SK-N-SH treated with all-trans-retinoic acid at 6 μM for 48 hours (cell line): Measurements from ENCODE around the gene MYLIP.

ENCODE experiments used
- ATAC-seq: fragments of 200-7000 bp; cut with Tn5 transposase; 3 replicates; pipeline ENCODE4 v1.9.1; 2020; ENCODE audit warnings: mild to moderate bottlenecking, moderate library complexity
- ARNTL ChIP-seq: fragments of 450-650 bp; formaldehyde crosslinking; IDR thresholded peaks from 2 replicates; pipeline ENCODE4 v1.5.0; 2020; ENCODE audit warnings: low read depth, mild to moderate bottlenecking, moderate library complexity, borderline replicate concordance
- BACH2 ChIP-seq: fragments of 250-450 bp; sonication (Bioruptor Pico); IDR thresholded peaks from 2 replicates; pipeline ENCODE4 v1.9.0; 2021; ENCODE audit warnings: mild to moderate bottlenecking, borderline replicate concordance
- CREB5 ChIP-seq: fragments of 250-450 bp; sonication (Bioruptor Pico); IDR thresholded peaks from 2 replicates; pipeline ENCODE4 v1.5.1; 2020; ENCODE audit warnings: low read depth, mild to moderate bottlenecking, moderate library complexity
- CSDC2 ChIP-seq: fragments of 250-450 bp; sonication (Bioruptor Pico); IDR thresholded peaks from 2 replicates; pipeline ENCODE4 v1.5.0; 2020; ENCODE audit warnings: mild to moderate bottlenecking, moderate library complexity
- ESRRG ChIP-seq: fragments of 250-450 bp; sonication (Bioruptor Pico); IDR thresholded peaks from 2 replicates; pipeline ENCODE4 v1.6.1; 2021; ENCODE audit warnings: mild to moderate bottlenecking
- GLIS3 ChIP-seq: fragments of 250-450 bp; sonication (Bioruptor Pico); IDR thresholded peaks from 2 replicates; pipeline ENCODE4 v1.5.0; 2020; ENCODE audit warnings: mild to moderate bottlenecking, moderate library complexity
- OSR1 ChIP-seq: fragments of 250-450 bp; sonication (Bioruptor Pico); IDR thresholded peaks from 2 replicates; pipeline ENCODE4 v1.8.0; 2022; ENCODE audit warnings: moderate library complexity, mild to moderate bottlenecking, inconsistent platforms
- PATZ1 ChIP-seq: fragments of 250-450 bp; sonication (Bioruptor Pico); IDR thresholded peaks from 2 replicates; pipeline ENCODE4 v1.8.0; 2020; ENCODE audit warnings: mild to moderate bottlenecking, moderate library complexity, borderline replicate concordance
- PPARA ChIP-seq: fragments of 250-450 bp; sonication (Bioruptor Pico); IDR thresholded peaks from 2 replicates; pipeline ENCODE4 v1.5.0; 2020; ENCODE audit warnings: mild to moderate bottlenecking, borderline replicate concordance
- RARB ChIP-seq: fragments of 250-450 bp; sonication (Bioruptor Pico); IDR thresholded peaks from 2 replicates; pipeline ENCODE4 v1.8.0; 2021; ENCODE audit warnings: mild to moderate bottlenecking, moderate library complexity
- SNAI2 ChIP-seq: fragments of 250-450 bp; sonication (Bioruptor Pico); IDR thresholded peaks from 2 replicates; pipeline ENCODE4 v1.5.0; 2020; ENCODE audit warnings: mild to moderate bottlenecking, moderate library complexity
- TCF4 ChIP-seq: fragments of 250-450 bp; sonication (Bioruptor Pico); IDR thresholded peaks from 2 replicates; pipeline ENCODE4 v1.8.0; 2021; ENCODE audit warnings: mild to moderate bottlenecking, moderate library complexity, borderline replicate concordance
- TOX ChIP-seq: fragments of 250-450 bp; sonication (Bioruptor Pico); IDR thresholded peaks from 2 replicates; pipeline ENCODE4 v1.8.0; 2021; ENCODE audit warnings: mild to moderate bottlenecking, moderate library complexity, borderline replicate concordance
- TSHZ2 ChIP-seq: fragments of 250-450 bp; sonication (Bioruptor Pico); IDR thresholded peaks from 2 replicates; pipeline ENCODE4 v1.5.0; 2020; ENCODE audit warnings: mild to moderate bottlenecking, moderate library complexity
- ZC3H10 ChIP-seq: fragments of 250-450 bp; sonication (Bioruptor Pico); IDR thresholded peaks from 2 replicates; pipeline ENCODE4 v1.5.1; 2021; ENCODE audit warnings: mild to moderate bottlenecking, moderate library complexity
- ZFP3 ChIP-seq: fragments of 250-450 bp; sonication (Bioruptor Pico); IDR thresholded peaks from 2 replicates; pipeline ENCODE4 v1.5.0; 2020; ENCODE audit warnings: mild to moderate bottlenecking, moderate library complexity
- ZFP30 ChIP-seq: fragments of 450-650 bp; formaldehyde crosslinking; IDR thresholded peaks from 2 replicates; pipeline ENCODE4 v1.5.0; 2022; ENCODE audit warnings: mild to moderate bottlenecking, moderate library complexity
- ZNF565 ChIP-seq: fragments of 450-650 bp; formaldehyde crosslinking; conservative IDR thresholded peaks from 2 replicates; pipeline ENCODE4 v1.5.0; 2020; ENCODE audit warnings: low read depth, mild to moderate bottlenecking, moderate library complexity
- ZNF70 ChIP-seq: fragments of 450-650 bp; formaldehyde crosslinking; IDR thresholded peaks from 2 replicates; pipeline ENCODE4 v1.5.0; 2020; ENCODE audit warnings: mild to moderate bottlenecking, moderate library complexity
- ZNF8 ChIP-seq: fragments of 450-650 bp; formaldehyde crosslinking; IDR thresholded peaks from 2 replicates; pipeline ENCODE4 v1.5.0; 2020; ENCODE audit warnings: mild to moderate bottlenecking, moderate library complexity
- TF ChIP-seq, protein P1 (sequence below): fragments of 250-450 bp; sonication (Bioruptor Pico); IDR thresholded peaks from 2 replicates; pipeline ENCODE4 v1.5.1; 2021; ENCODE audit warnings: mild to moderate bottlenecking, moderate library complexity
- TF ChIP-seq, protein P2 (sequence below): fragments of 250-450 bp; sonication (Bioruptor Pico); IDR thresholded peaks from 2 replicates; pipeline ENCODE4 v1.8.0; 2021; ENCODE audit warnings: low read depth, mild to moderate bottlenecking, moderate library complexity, borderline replicate concordance

The MYLIP gene

GRCh38 chr6:16092140-16092539, 36.7 kb upstream of the MYLIP start:
- no peak for ATAC-seq
- TF ChIP-seq ZC3H10 (CRISPR knock-in tag) (no peak), ZFP30 (CRISPR knock-in tag) (no peak), SNAI2 (CRISPR knock-in tag) (no peak), ZFP3 (no peak), ARNTL (CRISPR knock-in tag) (no peak), BACH2 (CRISPR knock-in tag) (no peak), OSR1 (CRISPR knock-in tag) (no peak), PPARA (CRISPR knock-in tag) (no peak), CSDC2 (CRISPR knock-in tag) (no peak), ZNF70 (CRISPR knock-in tag) (no peak), CREB5 (CRISPR knock-in tag) (no peak), ZNF565 (CRISPR knock-in tag) (no peak), ZNF8 (CRISPR knock-in tag) (no peak), RARB (CRISPR knock-in tag) (no peak), GLIS3 (CRISPR knock-in tag) (no peak), TOX (CRISPR knock-in tag) (no peak)
- TF ChIP-seq, protein P1, sequence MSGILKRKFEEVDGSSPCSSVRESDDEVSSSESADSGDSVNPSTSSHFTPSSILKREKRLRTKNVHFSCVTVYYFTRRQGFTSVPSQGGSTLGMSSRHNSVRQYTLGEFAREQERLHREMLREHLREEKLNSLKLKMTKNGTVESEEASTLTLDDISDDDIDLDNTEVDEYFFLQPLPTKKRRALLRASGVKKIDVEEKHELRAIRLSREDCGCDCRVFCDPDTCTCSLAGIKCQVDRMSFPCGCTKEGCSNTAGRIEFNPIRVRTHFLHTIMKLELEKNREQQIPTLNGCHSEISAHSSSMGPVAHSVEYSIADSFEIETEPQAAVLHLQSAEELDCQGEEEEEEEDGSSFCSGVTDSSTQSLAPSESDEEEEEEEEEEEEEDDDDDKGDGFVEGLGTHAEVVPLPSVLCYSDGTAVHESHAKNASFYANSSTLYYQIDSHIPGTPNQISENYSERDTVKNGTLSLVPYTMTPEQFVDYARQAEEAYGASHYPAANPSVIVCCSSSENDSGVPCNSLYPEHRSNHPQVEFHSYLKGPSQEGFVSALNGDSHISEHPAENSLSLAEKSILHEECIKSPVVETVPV (CRISPR knock-in tag): no peak

GRCh38 chr6:16092990-16093389, 35.9 kb upstream of the MYLIP start:
- TF ChIP-seq ZNF70 (CRISPR knock-in tag) (no peak), ZNF8 (CRISPR knock-in tag) (no peak), TSHZ2 (CRISPR knock-in tag) (no peak), TOX (CRISPR knock-in tag) (no peak), TCF4 (no peak), PATZ1 (CRISPR knock-in tag) (no peak), RARB (CRISPR knock-in tag) (no peak), OSR1 (CRISPR knock-in tag) (no peak)
- TF ChIP-seq, protein P2, sequence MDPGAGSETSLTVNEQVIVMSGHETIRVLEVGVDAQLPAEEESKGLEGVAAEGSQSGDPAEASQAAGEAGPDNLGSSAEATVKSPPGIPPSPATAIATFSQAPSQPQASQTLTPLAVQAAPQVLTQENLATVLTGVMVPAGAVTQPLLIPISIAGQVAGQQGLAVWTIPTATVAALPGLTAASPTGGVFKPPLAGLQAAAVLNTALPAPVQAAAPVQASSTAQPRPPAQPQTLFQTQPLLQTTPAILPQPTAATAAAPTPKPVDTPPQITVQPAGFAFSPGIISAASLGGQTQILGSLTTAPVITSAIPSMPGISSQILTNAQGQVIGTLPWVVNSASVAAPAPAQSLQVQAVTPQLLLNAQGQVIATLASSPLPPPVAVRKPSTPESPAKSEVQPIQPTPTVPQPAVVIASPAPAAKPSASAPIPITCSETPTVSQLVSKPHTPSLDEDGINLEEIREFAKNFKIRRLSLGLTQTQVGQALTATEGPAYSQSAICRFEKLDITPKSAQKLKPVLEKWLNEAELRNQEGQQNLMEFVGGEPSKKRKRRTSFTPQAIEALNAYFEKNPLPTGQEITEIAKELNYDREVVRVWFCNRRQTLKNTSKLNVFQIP: no peak
- no peak for ATAC-seq

- TF ChIP-seq ZFP30 (CRISPR knock-in tag) (no peak), ESRRG (no peak), PATZ1 (CRISPR knock-in tag) (no peak), OSR1 (CRISPR knock-in tag) (no peak), CREB5 (CRISPR knock-in tag) (no peak)
- ATAC-seq: no peak
These were observed 33.7 kb upstream of the MYLIP start for GRCh38 chr6:16095180-16095579.
